ENCODE measurements around the gene S100A3. TPM values are rescaled to one million over a fixed set of nuclear protein-coding genes. Genes with fewer than 3 reads are reported as not detected.

S100A3 gene
- total RNA-seq, 2 donors from 2014 or later, result not detected

DNA sequence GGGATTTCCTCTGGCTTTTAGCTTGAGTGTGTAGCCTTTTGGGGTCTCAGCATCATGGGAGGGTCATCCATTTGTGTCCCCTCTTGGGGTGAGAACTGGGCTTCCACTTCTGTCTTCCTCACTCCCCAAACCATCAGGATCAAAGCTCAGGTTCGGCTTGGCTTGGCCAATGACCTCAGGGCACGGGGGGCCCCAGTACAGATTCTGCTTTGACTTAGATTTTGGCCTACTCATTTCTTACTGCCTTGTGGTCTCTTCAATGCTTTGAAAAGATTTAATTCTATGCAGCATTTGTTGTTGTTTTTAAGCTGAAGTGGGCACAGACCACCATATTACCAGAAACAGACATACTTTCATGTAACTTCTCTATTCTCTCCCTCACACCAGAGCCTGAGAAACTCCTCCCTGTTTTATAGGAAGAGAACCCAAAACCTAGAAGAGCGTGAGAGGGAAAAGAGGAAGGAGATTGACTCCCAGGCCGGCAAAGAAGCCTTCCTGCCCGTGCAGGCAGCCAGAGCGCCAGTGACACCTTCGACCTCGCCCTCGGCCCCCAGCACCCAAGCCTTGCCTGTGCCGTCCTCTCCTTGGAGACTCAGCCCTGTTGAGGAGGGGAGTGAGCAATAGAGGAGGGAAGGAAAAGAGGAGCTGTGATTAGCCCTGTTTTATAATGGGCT is 1.9 kb upstream of the S100A3 start:
- Histone ChIP-seq H3K27me3 (no peaks in the 10 kb centered on the region), H3K9me3 (no peaks in the 10 kb centered on the region), H3K27ac (no peak overlapping the region), H3K4me3 (no peak overlapping the region), H3K36me3 (replicated peaks in 1 of 2; ENCODE audit: insufficient read depth in 1 of 2, low read depth in 2 of 2) (no peaks in the 10 kb centered on the region), H3K4me1 (peaks cover 32% of the 10 kb centered on the region)
- WGBS, 2 donors, result 78 to 87% methylated on average over 10 of the region's 10 CpGs
- intact Hi-C loops (cut with DNase I), result no loop called here
- ATAC-seq (no peak), DNase-seq (no peak)
- TF ChIP-seq, protein P1, sequence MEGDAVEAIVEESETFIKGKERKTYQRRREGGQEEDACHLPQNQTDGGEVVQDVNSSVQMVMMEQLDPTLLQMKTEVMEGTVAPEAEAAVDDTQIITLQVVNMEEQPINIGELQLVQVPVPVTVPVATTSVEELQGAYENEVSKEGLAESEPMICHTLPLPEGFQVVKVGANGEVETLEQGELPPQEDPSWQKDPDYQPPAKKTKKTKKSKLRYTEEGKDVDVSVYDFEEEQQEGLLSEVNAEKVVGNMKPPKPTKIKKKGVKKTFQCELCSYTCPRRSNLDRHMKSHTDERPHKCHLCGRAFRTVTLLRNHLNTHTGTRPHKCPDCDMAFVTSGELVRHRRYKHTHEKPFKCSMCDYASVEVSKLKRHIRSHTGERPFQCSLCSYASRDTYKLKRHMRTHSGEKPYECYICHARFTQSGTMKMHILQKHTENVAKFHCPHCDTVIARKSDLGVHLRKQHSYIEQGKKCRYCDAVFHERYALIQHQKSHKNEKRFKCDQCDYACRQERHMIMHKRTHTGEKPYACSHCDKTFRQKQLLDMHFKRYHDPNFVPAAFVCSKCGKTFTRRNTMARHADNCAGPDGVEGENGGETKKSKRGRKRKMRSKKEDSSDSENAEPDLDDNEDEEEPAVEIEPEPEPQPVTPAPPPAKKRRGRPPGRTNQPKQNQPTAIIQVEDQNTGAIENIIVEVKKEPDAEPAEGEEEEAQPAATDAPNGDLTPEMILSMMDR (IDR thresholded peaks at IDR 0.05), result no peak
- TF ChIP-seq POLR2A (IDR thresholded peaks at IDR 0.05), result no peak

DNA sequence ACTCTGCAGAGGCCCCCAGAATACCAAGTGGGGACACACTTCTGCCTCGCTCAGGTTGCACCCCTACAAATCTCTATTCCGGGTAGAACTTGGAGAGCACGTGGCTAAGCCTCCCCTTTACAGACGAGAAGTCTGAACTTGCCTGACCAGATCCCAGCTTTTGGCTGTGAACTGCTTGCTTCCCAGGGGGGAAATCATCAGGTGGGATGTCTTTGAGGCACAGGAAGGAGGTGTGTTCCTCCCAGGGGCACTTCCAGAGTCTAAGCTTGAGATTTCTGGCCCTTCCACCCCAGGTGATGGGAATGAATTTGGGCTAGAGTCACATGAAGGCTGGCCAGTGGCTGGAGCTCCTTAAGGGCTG is 1.3 kb upstream of the S100A3 start:
- ATAC-seq (no peak), DNase-seq (no peak)
- Histone ChIP-seq H3K4me1 (peaks cover 38% of the 10 kb centered on the region), H3K27me3 (no peaks in the 10 kb centered on the region), H3K27ac (no peak overlapping the region), H3K9me3 (no peaks in the 10 kb centered on the region), H3K36me3 (replicated peaks in 1 of 2; ENCODE audit: insufficient read depth in 1 of 2, low read depth in 2 of 2) (no peaks in the 10 kb centered on the region), H3K4me3 (no peak overlapping the region)
- TF ChIP-seq, protein P1 (IDR thresholded peaks at IDR 0.05), result no peak
- no peak for TF ChIP-seq POLR2A (IDR thresholded peaks at IDR 0.05)
- WGBS, 2 donors, result 79 to 89% methylated on average over 4 of the region's 4 CpGs
- intact Hi-C loops (cut with DNase I), result no loop called here

DNA sequence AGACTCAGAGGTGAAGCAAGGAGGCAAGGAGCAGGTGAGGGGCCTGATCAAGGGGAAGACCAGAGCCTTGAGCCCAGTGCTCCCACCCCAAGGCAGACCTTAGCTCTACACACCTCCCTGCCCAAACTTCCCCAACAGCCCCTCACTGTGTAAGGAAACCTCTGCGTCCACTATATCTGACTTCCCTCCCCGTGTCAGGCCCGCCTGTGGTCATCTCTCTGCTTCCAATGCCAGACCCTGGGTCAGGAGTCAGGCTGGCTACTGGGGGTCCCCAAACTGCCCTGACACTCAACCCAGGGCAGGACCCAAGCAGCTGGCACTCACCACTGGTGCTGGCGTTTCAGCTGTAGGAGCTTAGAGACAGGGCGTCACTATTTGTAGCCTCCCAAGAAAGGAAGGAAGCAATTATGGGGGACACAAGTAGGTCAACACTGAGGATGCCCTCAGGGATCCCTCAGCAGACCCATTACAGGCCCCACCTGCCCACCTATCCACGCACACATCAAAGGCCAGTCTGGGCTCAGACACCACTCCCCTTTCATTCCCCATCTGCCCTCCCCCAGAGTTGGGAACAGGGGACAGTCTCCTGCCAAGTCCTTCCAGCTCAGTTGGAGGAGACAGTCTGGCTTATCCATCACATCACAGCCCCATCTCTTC is 811 bp upstream of the S100A3 start:
- TF ChIP-seq, protein P1 (IDR thresholded peaks at IDR 0.05), result no peak
- TF ChIP-seq POLR2A (IDR thresholded peaks at IDR 0.05), result no peak
- H3K27ac ChIP-seq, result peak overlapping the region in 1 of 4 donors; percentile 38
- intact Hi-C loops (cut with DNase I), result no loop called here
- H3K4me3 ChIP-seq, result no peak overlapping the region
- DNase-seq (no peak), ATAC-seq (no peak)
- H3K4me1 ChIP-seq, result peaks cover 43% of the 10 kb centered on the region
- no peaks in the 10 kb centered on the region for H3K27me3 ChIP-seq
- 85 to 87% methylated on average over 4 to 6 of the region's 6 CpGs for WGBS, 2 donors
- no peaks in the 10 kb centered on the region for H3K36me3 ChIP-seq (replicated peaks in 1 of 2; ENCODE audit: insufficient read depth in 1 of 2, low read depth in 2 of 2)
- H3K9me3 ChIP-seq, result no peaks in the 10 kb centered on the region

DNA sequence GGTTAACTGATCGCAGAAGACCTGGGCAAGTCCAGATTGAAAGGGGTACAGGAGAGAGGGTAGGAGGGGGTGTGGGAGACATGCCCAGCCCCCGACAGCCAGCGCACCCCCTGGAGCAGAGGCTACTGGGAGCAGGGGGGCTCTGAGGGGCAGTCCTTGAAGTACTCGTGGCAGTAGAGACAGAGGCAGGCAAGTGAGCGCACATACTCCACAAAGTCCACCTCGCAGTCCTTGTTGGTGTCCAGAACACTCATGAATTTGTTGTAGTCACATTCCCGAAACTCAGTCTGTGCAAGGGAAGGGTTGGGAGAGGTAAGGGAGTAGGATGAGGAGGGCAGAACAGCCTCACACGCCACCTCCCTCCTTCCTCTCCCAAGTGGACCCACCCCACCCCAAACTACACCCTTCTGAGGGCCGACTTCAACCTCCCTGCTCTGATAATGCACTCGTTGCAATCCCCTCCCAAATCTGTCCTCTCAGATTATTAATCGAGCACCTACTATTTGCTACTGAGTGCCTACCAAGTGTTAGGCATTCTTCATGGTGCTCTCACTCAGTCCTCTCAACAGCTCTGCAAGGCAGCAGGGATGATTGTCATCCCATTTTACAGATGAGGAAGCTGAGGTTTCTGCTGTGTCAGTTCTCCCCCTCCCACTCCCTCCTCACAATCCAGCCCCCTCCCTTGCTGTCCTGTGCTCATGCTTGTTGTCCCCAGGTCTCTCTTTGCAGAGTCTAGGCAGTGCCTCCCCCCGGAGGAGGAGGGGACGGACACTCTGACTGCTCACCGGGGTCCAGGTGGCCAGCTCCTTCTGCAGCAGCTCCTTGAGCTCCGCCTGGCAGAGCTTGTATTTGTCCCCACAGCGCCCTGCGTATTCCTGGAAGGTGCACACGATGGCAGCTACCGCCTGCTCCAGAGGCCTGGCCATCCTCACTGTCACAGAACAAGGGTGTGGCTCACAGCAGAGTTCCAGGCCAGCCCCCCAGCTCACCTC is 1.2 kb downstream of the S100A3 start:
- Histone ChIP-seq H3K9me3 (no peaks in the 10 kb centered on the region), H3K4me1 (peaks cover 43% of the 10 kb centered on the region), H3K27ac (no peak overlapping the region), H3K36me3 (replicated peaks in 1 of 2; ENCODE audit: insufficient read depth in 1 of 2, low read depth in 2 of 2) (no peaks in the 10 kb centered on the region), H3K27me3 (no peaks in the 10 kb centered on the region), H3K4me3 (no peak overlapping the region)
- ATAC-seq (no peak), DNase-seq (no peak)
- no peak for TF ChIP-seq POLR2A (IDR thresholded peaks at IDR 0.05)
- TF ChIP-seq, protein P1 (IDR thresholded peaks at IDR 0.05), result no peak
- 82 to 93% methylated on average over 14 to 19 of the region's 19 CpGs for WGBS, 2 donors
- intact Hi-C loops (cut with DNase I), result no loop called here
